GM21515 (cell line): ENCODE measurements around the gene PLIN4.

ENCODE experiments used
- ATAC-seq: cut with Tn5 transposase; IDR thresholded peaks from one replicate; pipeline ENCODE4 v1.9.1; 2021; ENCODE audit not compliant: unreplicated experiment

The PLIN4 gene

GRCh38 chr19:4456843-4457653 lies 61.2 kb downstream of the PLIN4 start:
- ATAC-seq = peak; percentile 21

- ATAC-seq = no peak
Measured at GRCh38 chr19:4456476-4456842, 61.8 kb downstream of the PLIN4 start.

GRCh38 chr19:4455719-4456475 lies 62.4 kb downstream of the PLIN4 start:
- no peak for ATAC-seq

- no peak for ATAC-seq
Measured at GRCh38 chr19:4454747-4455718, 63.3 kb downstream of the PLIN4 start.

GRCh38 chr19:4453232-4454179 lies 64.8 kb downstream of the PLIN4 start:
- no peak for ATAC-seq

GRCh38 chr19:4452230-4452990 lies 65.9 kb downstream of the PLIN4 start:
- no peak for ATAC-seq
